Skeletal muscle tissue (tissue), 4 donors: ENCODE data around the gene MELK. TPM values are rescaled to one million over a fixed set of nuclear protein-coding genes. Genes with fewer than 3 reads are reported as not detected.
"Not testable (repeated sequence)": the region's sequence is repeated elsewhere in the genome, so short reads cannot be mapped to it uniquely, and the experiment has no call there.

ENCODE experiments used
- H3K27ac ChIP-seq: one replicate; pipeline ENCODE4 v1.7.0; 2013; ENCODE audit warnings: mild to moderate bottlenecking, low read depth, low read length, inconsistent platforms
- H3K27me3 ChIP-seq, 3 donors: one replicate each; pipeline ENCODE4 v1.7.0; 2013; ENCODE audit warnings: low read length in 3 of 3; ENCODE audit not compliant: control insufficient read depth in 3 of 3, insufficient read depth in 3 of 3
- H3K36me3 ChIP-seq, 3 donors: one replicate each; pipeline ENCODE4 v1.7.0; 2013; ENCODE audit warnings: low read length in 3 of 3; ENCODE audit not compliant: control insufficient read depth in 3 of 3, insufficient read depth in 3 of 3
- H3K4me1 ChIP-seq, 3 donors: one replicate each; pipeline ENCODE4 v1.7.0; 2013; ENCODE audit warnings: low read length in 3 of 3, mild to moderate bottlenecking in 3 of 3; ENCODE audit not compliant: control insufficient read depth in 3 of 3, insufficient read depth in 3 of 3
- H3K4me3 ChIP-seq, 3 donors: one replicate each; pipeline ENCODE4 v1.7.0; 2013; ENCODE audit warnings: low read length in 3 of 3
- H3K9ac ChIP-seq, 3 donors: one replicate each; pipeline ENCODE4 v1.7.0; 2013; ENCODE audit warnings: low read length in 3 of 3, mild to moderate bottlenecking in 3 of 3, moderate library complexity in 2 of 3, low read depth in 1 of 3
- H3K9me3 ChIP-seq, 3 donors: one replicate each; pipeline ENCODE4 v1.7.0; 2013; ENCODE audit warnings: low read length in 3 of 3; ENCODE audit not compliant: control insufficient read depth in 3 of 3
- total RNA-seq: library from RNA; depleted of rRNA; stranded (reverse); fragments of >200 nt; gene quantifications from one replicate; pipeline ENCODE4 v1.2.3, GENCODE V29; 2014
- donor health status: Osteomylitis.

The MELK gene
- total RNA-seq, 1 donor from 2014 or later = 6.3 TPM

DNA sequence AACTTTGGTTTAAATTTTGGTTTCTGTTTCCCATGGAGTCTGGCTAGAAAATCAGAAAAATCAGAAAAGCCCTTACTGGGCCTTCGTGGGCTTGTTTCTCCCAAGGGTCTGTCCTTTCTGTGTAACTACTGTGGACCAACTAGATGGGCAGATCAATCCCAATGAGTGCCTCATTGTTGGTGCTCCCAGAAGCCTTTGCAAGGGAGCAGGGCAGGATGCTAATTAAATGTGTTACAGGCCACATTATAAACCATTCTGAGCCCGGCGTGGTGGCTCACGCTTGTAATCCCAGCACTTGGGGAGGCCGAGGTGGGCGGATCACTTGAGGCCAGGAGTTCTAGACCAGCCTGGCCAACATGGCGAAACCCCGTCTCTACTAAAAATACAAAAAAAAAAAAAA is 1.4 kb downstream of the MELK start:
- not testable (repeated sequence) for H3K9ac ChIP-seq, H3K9me3 ChIP-seq, H3K27me3 ChIP-seq, H3K27ac ChIP-seq, H3K4me3 ChIP-seq, H3K36me3 ChIP-seq
- H3K4me1 ChIP-seq = peaks cover 5 to 17% (median 11%) of the 10 kb centered on the region in 3 donors

DNA sequence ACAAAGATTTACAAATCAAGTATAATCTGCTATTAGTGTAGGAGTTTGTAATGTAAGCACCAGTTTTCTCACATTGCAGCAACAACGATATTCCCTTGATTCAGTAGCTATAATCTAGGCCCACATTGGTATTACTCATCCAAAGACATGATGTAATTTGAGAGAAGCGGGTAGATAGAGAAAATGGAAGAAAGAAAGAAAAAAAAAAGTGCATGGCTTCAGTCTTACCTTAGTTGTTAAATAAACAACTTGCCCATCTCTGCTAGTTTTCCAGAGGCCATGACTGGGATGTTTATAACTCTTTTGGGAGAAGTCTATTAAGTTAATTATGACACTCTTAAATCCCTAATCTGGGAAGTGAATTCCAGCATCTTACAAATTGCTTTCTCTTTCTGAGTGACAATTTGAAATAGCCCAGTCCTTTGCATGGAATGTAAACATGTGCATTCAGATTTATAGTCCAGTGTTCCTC is 2.8 kb downstream of the MELK start:
- no peaks in the 10 kb centered on the region for H3K36me3 ChIP-seq
- no peaks in the 10 kb centered on the region for H3K27me3 ChIP-seq
- H3K4me1 ChIP-seq = peaks cover 5 to 17% (median 11%) of the 10 kb centered on the region in 3 donors
- no peaks in the 10 kb centered on the region for H3K9me3 ChIP-seq
- H3K27ac ChIP-seq = no peak overlapping the region
- no peak overlapping the region for H3K9ac ChIP-seq
- no peak overlapping the region for H3K4me3 ChIP-seq

DNA sequence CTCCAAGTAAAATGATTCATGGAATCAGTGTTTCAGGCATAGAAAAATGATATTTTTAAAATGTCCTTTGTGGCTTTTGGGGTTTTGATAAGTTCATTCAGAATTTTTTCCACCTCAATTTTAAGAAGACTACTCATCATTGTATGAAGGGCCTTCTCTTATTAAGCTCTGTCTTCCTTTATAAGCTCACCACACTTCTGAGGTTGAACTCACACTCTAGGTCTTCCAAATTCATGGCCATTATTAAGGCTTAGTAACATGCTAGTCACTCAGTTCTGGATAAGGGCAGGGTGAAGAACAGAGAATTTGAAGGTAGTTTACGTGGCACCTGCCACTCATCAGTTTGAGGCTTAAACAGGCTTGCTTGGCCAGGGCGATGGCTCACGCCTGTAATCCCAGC is 4.2 kb downstream of the MELK start:
- no peaks in the 10 kb centered on the region for H3K9me3 ChIP-seq
- no peaks in the 10 kb centered on the region for H3K27me3 ChIP-seq
- H3K4me3 ChIP-seq = no peak overlapping the region
- no peak overlapping the region for H3K9ac ChIP-seq
- peaks cover 5 to 17% (median 11%) of the 10 kb centered on the region in 3 donors for H3K4me1 ChIP-seq
- no peak overlapping the region for H3K27ac ChIP-seq
- no peaks in the 10 kb centered on the region for H3K36me3 ChIP-seq

DNA sequence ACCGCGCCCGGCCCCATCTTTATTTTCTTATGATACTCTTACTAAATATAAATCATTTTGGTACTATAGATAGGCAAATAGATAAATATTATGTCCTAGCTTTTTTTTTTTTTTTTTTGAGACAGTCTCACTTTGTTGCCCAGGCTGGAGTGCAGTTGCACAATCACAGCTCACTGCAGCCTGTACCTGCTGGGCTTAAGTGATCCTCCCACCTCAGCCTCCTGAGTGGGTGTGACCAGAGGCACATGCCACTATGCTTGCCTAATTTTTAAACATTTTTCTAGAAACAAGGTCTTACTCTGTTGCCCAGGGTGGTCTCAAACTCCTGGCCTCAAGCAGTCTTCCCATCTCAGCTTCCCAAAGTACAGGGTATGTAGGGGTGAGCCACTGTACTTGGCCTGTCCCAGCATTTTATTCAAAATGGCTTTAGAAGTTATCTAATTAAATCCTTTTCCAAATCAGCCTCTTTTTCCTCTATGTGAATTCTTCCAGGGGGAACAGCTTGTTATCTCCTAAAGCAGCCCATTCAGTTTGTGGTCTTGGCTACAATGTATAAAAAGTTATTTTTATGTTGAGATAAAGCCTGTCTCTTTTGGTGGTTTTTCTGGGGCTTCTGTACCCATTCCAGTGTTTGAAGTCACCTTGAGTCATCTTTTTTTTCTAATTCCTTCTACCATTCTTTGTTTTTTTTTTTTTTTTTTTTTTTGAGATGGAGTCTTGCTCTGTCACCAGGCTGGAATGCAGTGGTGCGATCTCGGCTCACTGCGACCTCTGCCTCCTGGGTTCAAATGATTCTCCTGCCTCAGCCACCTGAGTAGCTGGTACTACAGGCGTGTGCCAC is 12.1 kb downstream of the MELK start:
- H3K4me1 ChIP-seq = no peaks in the 10 kb centered on the region
- no peaks in the 10 kb centered on the region for H3K36me3 ChIP-seq
- H3K27me3 ChIP-seq = no peaks in the 10 kb centered on the region
- no peaks in the 10 kb centered on the region for H3K9me3 ChIP-seq
- no peak overlapping the region for H3K27ac ChIP-seq
- H3K9ac ChIP-seq = no peak overlapping the region
- no peak overlapping the region for H3K4me3 ChIP-seq

DNA sequence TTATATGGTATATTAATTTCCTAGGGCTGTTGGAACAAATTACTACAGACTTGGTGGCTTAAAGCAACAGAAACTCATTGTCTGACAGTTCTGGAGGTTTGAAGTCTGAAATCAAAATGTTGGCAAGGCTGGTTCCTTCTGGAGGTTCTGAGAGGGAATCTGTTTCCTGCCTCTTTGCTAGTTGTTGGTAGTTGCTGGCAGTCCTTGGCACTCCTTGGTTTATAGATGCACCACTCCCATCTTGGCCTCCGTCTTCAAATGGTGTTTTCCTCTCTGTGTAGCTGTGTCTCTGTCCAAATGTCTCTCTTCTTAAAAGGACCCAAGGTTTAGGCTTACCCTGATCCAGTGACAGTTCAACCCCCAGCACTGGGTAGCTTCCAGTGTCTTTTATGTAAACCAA is 17.5 kb downstream of the MELK start:
- Histone ChIP-seq H3K4me3 (no peak overlapping the region), H3K27ac (no peak overlapping the region), H3K4me1 (no peaks in the 10 kb centered on the region), H3K36me3 (no peaks in the 10 kb centered on the region), H3K9ac (no peak overlapping the region), H3K9me3 (no peaks in the 10 kb centered on the region), H3K27me3 (no peaks in the 10 kb centered on the region)

DNA sequence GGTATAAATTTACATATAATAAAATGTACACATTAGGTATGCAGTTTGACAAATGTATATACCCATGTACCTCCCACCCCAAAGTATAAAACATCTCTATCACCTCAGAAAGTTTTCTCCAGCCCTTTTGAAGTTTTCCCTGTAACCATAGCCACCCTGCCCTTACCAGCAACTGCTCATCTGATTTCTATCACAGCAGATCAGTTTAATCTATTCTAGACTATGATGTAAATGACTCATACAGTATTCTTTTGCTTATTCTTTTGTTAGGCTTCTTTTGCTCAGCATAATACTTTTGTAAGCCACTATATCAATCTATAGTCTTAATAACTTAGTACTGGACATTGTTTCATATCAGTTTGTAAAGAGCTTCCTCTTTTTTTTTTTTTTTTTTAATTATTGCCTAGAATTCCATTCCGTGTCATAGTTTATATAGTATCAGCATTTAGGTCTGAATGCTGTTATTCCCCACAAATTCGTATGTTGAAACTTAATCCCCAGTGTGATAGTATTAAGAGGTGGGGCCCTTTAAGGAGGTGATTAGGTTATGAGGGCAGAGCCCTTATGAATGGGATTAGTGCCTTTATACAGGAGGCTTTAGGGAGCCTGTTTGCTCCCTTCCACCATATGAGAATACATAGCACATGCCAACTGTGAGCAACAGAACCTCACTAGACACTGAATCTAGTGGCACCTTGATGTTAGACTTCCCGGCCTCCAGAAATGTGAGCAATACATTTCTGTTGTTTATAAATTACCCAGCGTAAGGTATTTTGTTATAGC is 20.3 kb downstream of the MELK start:
- Histone ChIP-seq H3K36me3 (no peaks in the 10 kb centered on the region), H3K9ac (no peak overlapping the region), H3K4me3 (no peak overlapping the region), H3K4me1 (no peaks in the 10 kb centered on the region), H3K9me3 (no peaks in the 10 kb centered on the region), H3K27me3 (no peaks in the 10 kb centered on the region), H3K27ac (no peak overlapping the region)

DNA sequence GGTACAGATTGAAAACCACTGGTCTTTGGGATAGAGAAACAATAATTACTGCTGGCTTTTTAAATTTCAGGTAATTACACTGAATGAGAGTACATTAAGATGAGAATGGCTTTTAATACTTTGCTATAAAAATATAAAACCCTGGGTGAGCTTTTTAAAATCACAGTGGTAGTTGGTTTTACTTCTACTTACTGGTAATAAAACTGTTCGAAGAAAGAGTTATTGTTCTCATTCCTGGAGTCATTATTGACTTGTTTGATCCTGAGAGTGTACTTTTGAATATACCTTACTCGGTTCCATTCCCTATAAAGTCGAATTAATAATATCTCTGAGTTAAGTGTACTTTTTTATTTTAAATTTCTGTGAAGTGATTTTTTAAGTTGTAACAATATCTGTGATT is 21.5 kb downstream of the MELK start:
- Histone ChIP-seq H3K27me3 (no peaks in the 10 kb centered on the region), H3K4me3 (no peak overlapping the region), H3K9me3 (no peaks in the 10 kb centered on the region), H3K36me3 (no peaks in the 10 kb centered on the region), H3K4me1 (no peaks in the 10 kb centered on the region), H3K27ac (no peak overlapping the region), H3K9ac (no peak overlapping the region)

DNA sequence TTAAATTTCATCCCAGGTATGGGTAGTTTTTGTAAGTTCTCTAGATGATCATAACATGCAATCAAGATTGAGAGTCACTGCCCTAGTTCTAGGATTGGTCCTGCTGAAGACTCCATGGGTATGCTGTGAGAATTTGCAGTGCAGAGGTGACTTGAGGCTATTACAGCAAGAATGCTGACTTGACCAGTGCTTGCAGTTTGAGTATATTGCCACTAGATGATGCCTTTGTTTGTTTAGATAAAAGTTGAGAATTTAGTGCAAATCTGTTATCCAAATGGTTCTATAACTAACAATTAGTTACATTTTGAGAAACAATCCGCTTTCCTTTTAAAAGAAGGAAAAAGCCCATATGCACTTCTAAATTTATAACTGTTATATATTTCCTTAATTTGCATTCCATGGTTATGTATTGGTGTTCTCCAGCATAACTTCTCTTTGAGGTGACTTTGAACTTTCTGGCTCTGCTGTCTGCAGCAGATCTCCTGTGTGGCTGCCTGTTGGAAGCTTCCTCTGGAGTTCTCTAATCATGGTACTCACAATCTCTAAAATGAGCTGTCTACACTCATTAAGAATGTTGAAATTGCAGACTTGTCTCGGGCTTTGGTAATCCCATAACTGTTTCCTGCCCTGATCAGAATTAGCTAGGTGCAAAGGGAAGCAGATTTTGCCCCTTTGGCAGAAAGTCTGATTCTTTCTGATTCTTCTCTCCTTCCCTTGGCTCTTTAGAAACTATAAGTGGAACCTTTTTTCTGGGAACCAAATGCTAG is 24.9 kb downstream of the MELK start:
- no peak overlapping the region for H3K27ac ChIP-seq
- no peaks in the 10 kb centered on the region for H3K9me3 ChIP-seq
- H3K36me3 ChIP-seq = no peaks in the 10 kb centered on the region
- H3K4me3 ChIP-seq = no peak overlapping the region
- no peaks in the 10 kb centered on the region for H3K4me1 ChIP-seq
- no peak overlapping the region for H3K9ac ChIP-seq
- H3K27me3 ChIP-seq = no peaks in the 10 kb centered on the region

DNA sequence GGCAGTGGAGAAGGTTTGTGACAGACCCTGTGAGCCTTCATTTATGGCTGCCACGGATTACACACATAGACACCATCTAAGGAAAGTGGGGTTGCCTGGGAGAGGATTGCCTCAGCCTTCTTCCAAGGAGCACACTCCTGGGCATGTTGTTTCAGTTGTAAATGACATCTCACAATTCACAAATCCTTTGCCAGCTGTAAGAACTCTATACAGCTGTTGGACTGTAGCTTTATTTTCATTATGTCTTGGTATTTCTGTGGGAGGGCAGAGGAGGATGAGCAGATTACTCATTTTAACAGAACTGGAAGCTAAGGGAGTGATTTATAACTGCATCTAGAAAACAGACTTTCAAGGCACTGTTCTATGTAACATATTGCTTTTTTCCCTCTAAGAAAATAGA is 25.6 kb downstream of the MELK start:
- H3K27me3 ChIP-seq = no peaks in the 10 kb centered on the region
- H3K27ac ChIP-seq = no peak overlapping the region
- H3K4me1 ChIP-seq = no peaks in the 10 kb centered on the region
- no peaks in the 10 kb centered on the region for H3K36me3 ChIP-seq
- H3K4me3 ChIP-seq = no peak overlapping the region
- no peaks in the 10 kb centered on the region for H3K9me3 ChIP-seq
- H3K9ac ChIP-seq = no peak overlapping the region
